Stimulated activated CD8-positive, alpha-beta memory T cell treated with anti-CD3 and anti-CD28 coated beads, Interleukin-4, amount 100 ng/mL, for 24 hours (primary cell): ENCODE results near the gene RILPL1.
"Not testable (repeated sequence)": the region's sequence is repeated elsewhere in the genome, so short reads cannot be mapped to it uniquely, and the experiment has no call there.

Source experiments
- DNase-seq: peaks from one replicate; pipeline ENCODE4 v3.0.0-alpha.2; 2020; ENCODE audit warnings: low read depth

Gene RILPL1

GRCh38 chr12:123468786-123469185, 64.7 kb downstream of the RILPL1 start:
- DNase-seq, result no peak

GRCh38 chr12:123465084-123465483, 68.4 kb downstream of the RILPL1 start:
- DNase-seq, result no peak

- DNase-seq, result not testable (repeated sequence)
Observed at GRCh38 chr12:123463174-123463573, 70.3 kb downstream of the RILPL1 start.

GRCh38 chr12:123457980-123458779, 75.3 kb downstream of the RILPL1 start, which contains the start of gene SNRNP35:
SNRNP35 (plus strand) TSS chr12:123458139; CDS start chr12:123465541, 7,402 bp downstream.
- peak; percentile 75 for DNase-seq

- DNase-seq, result no peak
Observed at GRCh38 chr12:123453165-123453564, 80.4 kb downstream of the RILPL1 start.

- not testable (repeated sequence) for DNase-seq
Observed at GRCh38 chr12:123452276-123452550, 81.3 kb downstream of the RILPL1 start.

- DNase-seq, result no peak
Observed at GRCh38 chr12:123450636-123451035, 82.9 kb downstream of the RILPL1 start.

- no peak for DNase-seq
Observed at GRCh38 chr12:123449856-123450255, 83.7 kb downstream of the RILPL1 start.

GRCh38 chr12:123449249-123449733, 84.2 kb downstream of the RILPL1 start:
- DNase-seq, result no peak

GRCh38 chr12:123446333-123446713, 87.2 kb downstream of the RILPL1 start:
- DNase-seq, result no peak

GRCh38 chr12:123445388-123446332, 87.9 kb downstream of the RILPL1 start:
- DNase-seq, result no peak

- DNase-seq, result no peak
Observed at GRCh38 chr12:123444092-123445026, 89.2 kb downstream of the RILPL1 start.

GRCh38 chr12:123442774-123443173, 90.7 kb downstream of the RILPL1 start:
- DNase-seq, result no peak

- DNase-seq, result no peak
Observed at GRCh38 chr12:123441523-123442164, 91.9 kb downstream of the RILPL1 start.

- peak; percentile 90 for DNase-seq
Observed at GRCh38 chr12:123436017-123436964, 97.2 kb downstream of the RILPL1 start, which contains the start of gene RILPL2. RILPL2 (minus strand) TSS chr12:123436684; CDS start chr12:123436420, 264 bp downstream.

GRCh38 chr12:123435636-123436016, 97.9 kb downstream of the RILPL1 start:
- no peak for DNase-seq

- no peak for DNase-seq
Observed at GRCh38 chr12:123433615-123434014, 99.9 kb downstream of the RILPL1 start.

- DNase-seq, result not testable (repeated sequence)
Observed at GRCh38 chr12:123431951-123432817, 101.3 kb downstream of the RILPL1 start.

GRCh38 chr12:123429101-123429500, 104.4 kb downstream of the RILPL1 start:
- not testable (repeated sequence) for DNase-seq
